IPS-18c (cell line): ENCODE results near the gene PTPN1.
"Not testable (repeated sequence)": the region's sequence is repeated elsewhere in the genome, so short reads cannot be mapped to it uniquely, and the experiment has no call there.

Experiments
- H3K4me3 ChIP-seq: 2 replicates; pipeline ENCODE4 v1.7.0; 2013; ENCODE audit warnings: low read depth, mild to moderate bottlenecking, low read length, moderate library complexity; ENCODE audit not compliant: insufficient read depth
- H3K9me3 ChIP-seq: one replicate; pipeline ENCODE4 v1.6.1; 2013; ENCODE audit warnings: mild to moderate bottlenecking, low read length, moderate library complexity; ENCODE audit not compliant: control insufficient read depth, insufficient read depth

PTPN1 gene

GRCh38 chr20:50558483-50558925, 48.3 kb downstream of the PTPN1 start:
- no peak overlapping the region for H3K4me3 ChIP-seq

GRCh38 chr20:50559149-50559548, 49.0 kb downstream of the PTPN1 start:
- no peak overlapping the region for H3K4me3 ChIP-seq

More at GRCh38 chr20:50558483-50558925, 48.3 kb downstream of the PTPN1 start:
- no peaks in the 10 kb centered on the region for H3K9me3 ChIP-seq

GRCh38 chr20:50559856-50560638, 49.9 kb downstream of the PTPN1 start:
- H3K4me3 ChIP-seq = no peak overlapping the region
- no peaks in the 10 kb centered on the region for H3K9me3 ChIP-seq

More at GRCh38 chr20:50559149-50559548, 49.0 kb downstream of the PTPN1 start:
- H3K9me3 ChIP-seq = no peaks in the 10 kb centered on the region

- Histone ChIP-seq H3K4me3 (no peak overlapping the region), H3K9me3 (no peaks in the 10 kb centered on the region)
Measured at GRCh38 chr20:50560867-50561266, 50.7 kb downstream of the PTPN1 start.

- Histone ChIP-seq H3K4me3 (no peak overlapping the region), H3K9me3 (no peaks in the 10 kb centered on the region)
Measured at GRCh38 chr20:50561379-50562078, 51.3 kb downstream of the PTPN1 start.

- no peak overlapping the region for H3K4me3 ChIP-seq
- H3K9me3 ChIP-seq = no peaks in the 10 kb centered on the region
Measured at GRCh38 chr20:50562262-50562701, 52.1 kb downstream of the PTPN1 start.

- Histone ChIP-seq H3K4me3 (no peak overlapping the region), H3K9me3 (no peaks in the 10 kb centered on the region)
Measured at GRCh38 chr20:50563133-50563944, 53.2 kb downstream of the PTPN1 start.

GRCh38 chr20:50565383-50565782, 55.2 kb downstream of the PTPN1 start:
- Histone ChIP-seq H3K9me3 (peaks cover 2% of the 10 kb centered on the region), H3K4me3 (no peak overlapping the region)

GRCh38 chr20:50565871-50566270, 55.7 kb downstream of the PTPN1 start:
- Histone ChIP-seq H3K4me3 (no peak overlapping the region), H3K9me3 (peaks cover 2% of the 10 kb centered on the region)

- H3K9me3 ChIP-seq = peaks cover 2% of the 10 kb centered on the region
- H3K4me3 ChIP-seq = no peak overlapping the region
Measured at GRCh38 chr20:50567860-50568548, 57.8 kb downstream of the PTPN1 start.

GRCh38 chr20:50568549-50568942, 58.4 kb downstream of the PTPN1 start:
- Histone ChIP-seq H3K4me3 (no peak overlapping the region), H3K9me3 (peaks cover 2% of the 10 kb centered on the region)

- not testable (repeated sequence) for H3K9me3 ChIP-seq, H3K4me3 ChIP-seq
Measured at GRCh38 chr20:50569487-50569863, 59.3 kb downstream of the PTPN1 start.

- H3K9me3 ChIP-seq = peaks cover 2% of the 10 kb centered on the region
- no peak overlapping the region for H3K4me3 ChIP-seq
Measured at GRCh38 chr20:50569864-50570836, 60.0 kb downstream of the PTPN1 start.

- H3K9me3 ChIP-seq = peaks cover 2% of the 10 kb centered on the region
Measured at GRCh38 chr20:50571466-50571865, 61.3 kb downstream of the PTPN1 start.

GRCh38 chr20:50572938-50573777, 63.0 kb downstream of the PTPN1 start:
- Histone ChIP-seq H3K9me3 (peaks cover 2% of the 10 kb centered on the region), H3K4me3 (no peak overlapping the region)

More at GRCh38 chr20:50571466-50571865, 61.3 kb downstream of the PTPN1 start:
- H3K4me3 ChIP-seq = no peak overlapping the region
